Smooth muscle cell (in vitro differentiated cells): ENCODE data around the gene THRB. TPM values are rescaled to one million over a fixed set of nuclear protein-coding genes. Genes with fewer than 3 reads are reported as not detected.

Experiments
- DNase-seq: peaks from one replicate; lab custom pipeline; 2025; ENCODE audit not compliant: unreplicated experiment; lab: John Stamatoyannopoulos, UW
- H2AFZ ChIP-seq: fragments of 200-600 bp; sonication (generic); 2 replicates; pipeline ENCODE4 v1.6.0; 2016; ENCODE audit warnings: antibody characterized with exemption, low read depth, mild to moderate bottlenecking
- H3F3A ChIP-seq: fragments of 200-600 bp; sonication (generic); 2 replicates; pipeline ENCODE4 v1.6.0; 2017; ENCODE audit warnings: antibody characterized with exemption, low read depth
- H3K27ac ChIP-seq: fragments of 200-600 bp; sonication (generic); 2 replicates; pipeline ENCODE4 v1.5.1; 2016; ENCODE audit warnings: low read depth, mild to moderate bottlenecking
- H3K27me3 ChIP-seq: fragments of 200-600 bp; sonication (generic); 2 replicates; pipeline ENCODE4 v1.6.1; 2016; ENCODE audit warnings: low read depth, mild to moderate bottlenecking
- H3K36me3 ChIP-seq: fragments of 200-600 bp; sonication (generic); 2 replicates; pipeline ENCODE4 v1.5.1; 2016; ENCODE audit warnings: low read depth
- H3K4me1 ChIP-seq: fragments of 200-600 bp; sonication (generic); 2 replicates; pipeline ENCODE4 v1.5.1; 2016; ENCODE audit warnings: low read depth
- H3K4me2 ChIP-seq: fragments of 200-600 bp; sonication (generic); 2 replicates; pipeline ENCODE4 v1.6.0; 2016; ENCODE audit warnings: mild to moderate bottlenecking
- H3K4me3 ChIP-seq: fragments of 200-600 bp; sonication (generic); 2 replicates; pipeline ENCODE4 v1.5.1; 2016; ENCODE audit warnings: mild to moderate bottlenecking
- H3K79me2 ChIP-seq: fragments of 200-600 bp; sonication (generic); 2 replicates; pipeline ENCODE4 v1.6.0; 2016; ENCODE audit warnings: low read depth, mild to moderate bottlenecking
- H3K9ac ChIP-seq: fragments of 200-600 bp; sonication (generic); 2 replicates; pipeline ENCODE4 v1.6.0; 2016; ENCODE audit warnings: low read depth
- H3K9me3 ChIP-seq: fragments of 200-600 bp; sonication (generic); replicated peaks from 2 replicates; pipeline ENCODE4 v1.5.1; 2016; ENCODE audit warnings: low read depth
- H4K20me1 ChIP-seq: fragments of 200-600 bp; sonication (generic); 2 replicates; pipeline ENCODE4 v1.6.0; 2016; ENCODE audit warnings: low read depth
- WGBS: methylation state at CpG from one replicate; pipeline ENCODE4 v1.1.7; 2016; ENCODE audit warnings: low lambda C conversion rate; 5-methylcytosine and 5-hydroxymethylcytosine counted together
- polyA plus RNA-seq: library from polyadenylated mRNA; unstranded; fragments of >200 nt; fragmentation: Nextera tagmentation; extraction: Ambion mirVana; gene quantifications from 2 replicates; pipeline ENCODE4 v1.2.1, GENCODE V29; 2016
- total RNA-seq: library from RNA; depleted of rRNA; stranded (reverse); fragments of >200 nt; gene quantifications from 2 replicates; pipeline ENCODE4 v1.2.3, GENCODE V29; 2014
- TF ChIP-seq, protein P1 (sequence below): fragments of 200-600 bp; sonication (generic); IDR thresholded peaks from 2 replicates; pipeline ENCODE4 v1.5.1; 2017; ENCODE audit warnings: borderline replicate concordance, mild to moderate bottlenecking, antibody characterized with exemption; ENCODE audit not compliant: insufficient read depth, poor library complexity, severe bottlenecking

THRB gene
- total and polyA plus RNA-seq, 2 experiments from 2014 or later, result 5.6 to 43.8 TPM

DNA sequence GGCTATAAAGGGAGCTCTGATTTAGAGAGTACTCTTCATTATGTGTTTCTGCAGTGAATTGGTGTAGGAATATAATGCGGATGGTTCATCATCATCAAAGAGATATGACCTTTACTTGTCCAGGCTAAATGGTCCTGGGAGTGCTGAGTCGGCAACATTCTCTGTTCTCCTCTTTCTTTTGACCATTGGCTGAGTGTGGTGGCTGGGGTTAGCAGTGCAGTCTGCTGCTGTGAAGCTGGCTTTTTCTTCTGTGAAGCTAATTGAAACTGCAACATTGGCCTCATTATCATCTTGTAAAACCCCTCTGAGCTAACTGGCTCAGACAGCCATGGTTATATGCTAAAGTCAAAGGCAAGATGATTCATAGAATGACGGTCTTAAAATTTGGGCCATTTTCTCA, 83.8 kb downstream of the THRB start:
- TF ChIP-seq, protein P1, sequence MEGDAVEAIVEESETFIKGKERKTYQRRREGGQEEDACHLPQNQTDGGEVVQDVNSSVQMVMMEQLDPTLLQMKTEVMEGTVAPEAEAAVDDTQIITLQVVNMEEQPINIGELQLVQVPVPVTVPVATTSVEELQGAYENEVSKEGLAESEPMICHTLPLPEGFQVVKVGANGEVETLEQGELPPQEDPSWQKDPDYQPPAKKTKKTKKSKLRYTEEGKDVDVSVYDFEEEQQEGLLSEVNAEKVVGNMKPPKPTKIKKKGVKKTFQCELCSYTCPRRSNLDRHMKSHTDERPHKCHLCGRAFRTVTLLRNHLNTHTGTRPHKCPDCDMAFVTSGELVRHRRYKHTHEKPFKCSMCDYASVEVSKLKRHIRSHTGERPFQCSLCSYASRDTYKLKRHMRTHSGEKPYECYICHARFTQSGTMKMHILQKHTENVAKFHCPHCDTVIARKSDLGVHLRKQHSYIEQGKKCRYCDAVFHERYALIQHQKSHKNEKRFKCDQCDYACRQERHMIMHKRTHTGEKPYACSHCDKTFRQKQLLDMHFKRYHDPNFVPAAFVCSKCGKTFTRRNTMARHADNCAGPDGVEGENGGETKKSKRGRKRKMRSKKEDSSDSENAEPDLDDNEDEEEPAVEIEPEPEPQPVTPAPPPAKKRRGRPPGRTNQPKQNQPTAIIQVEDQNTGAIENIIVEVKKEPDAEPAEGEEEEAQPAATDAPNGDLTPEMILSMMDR, result no peak
- no peaks in the 10 kb centered on the region for H3K9me3 ChIP-seq
- H4K20me1 ChIP-seq, result peaks cover 6% of the 10 kb centered on the region
- no peak overlapping the region for H3K4me3 ChIP-seq
- no peak overlapping the region for H3K27ac ChIP-seq
- H3F3A ChIP-seq, result no peaks in the 10 kb centered on the region
- 77% methylated on average over 3 of the region's 3 CpGs for WGBS
- peaks cover 6% of the 10 kb centered on the region for H3K79me2 ChIP-seq
- H3K4me1 ChIP-seq, result no peaks in the 10 kb centered on the region
- no peak overlapping the region for H3K4me2 ChIP-seq
- no peak overlapping the region for H2AFZ ChIP-seq
- DNase-seq, result no peak
- no peaks in the 10 kb centered on the region for H3K27me3 ChIP-seq
- H3K36me3 ChIP-seq, result no peaks in the 10 kb centered on the region
- H3K9ac ChIP-seq, result no peak overlapping the region

DNA sequence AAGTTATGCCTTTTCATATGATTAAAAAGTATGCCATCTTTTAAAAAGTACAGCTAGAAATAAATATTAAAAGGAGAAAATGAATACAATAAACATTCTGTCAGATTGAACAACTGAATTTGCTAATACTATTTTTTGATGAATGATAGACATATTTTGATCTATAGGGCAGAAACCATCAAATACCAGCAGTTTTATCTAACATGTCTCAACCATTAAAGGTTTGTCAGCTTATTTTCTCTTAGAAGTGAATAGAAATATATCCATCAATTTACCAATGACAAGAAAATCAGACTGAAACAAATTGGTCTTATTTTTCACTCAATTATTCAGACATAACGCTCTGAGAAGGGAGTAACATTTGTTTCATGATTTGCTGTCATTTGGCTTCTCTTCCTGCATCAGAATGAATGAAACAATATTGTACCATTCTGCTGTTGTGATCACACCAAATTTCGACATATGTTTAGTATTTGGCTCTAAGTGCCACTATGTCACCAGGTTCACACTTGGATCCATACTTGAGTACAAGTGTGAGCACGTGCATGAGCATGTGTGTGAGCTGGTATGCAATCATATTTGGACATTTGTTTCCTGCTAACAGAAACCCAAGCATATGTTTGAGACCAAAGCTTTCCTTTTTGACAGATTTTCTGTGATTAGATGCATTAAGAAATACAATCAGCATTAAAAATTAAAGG, 86.5 kb downstream of the THRB start:
- Histone ChIP-seq H3K9me3 (no peaks in the 10 kb centered on the region), H3K4me2 (no peak overlapping the region), H3K4me3 (no peak overlapping the region), H3K79me2 (no peaks in the 10 kb centered on the region), H4K20me1 (no peaks in the 10 kb centered on the region), H3K4me1 (no peaks in the 10 kb centered on the region), H2AFZ (no peak overlapping the region), H3K9ac (no peak overlapping the region), H3F3A (no peaks in the 10 kb centered on the region), H3K27ac (no peak overlapping the region), H3K27me3 (no peaks in the 10 kb centered on the region), H3K36me3 (no peaks in the 10 kb centered on the region)
- DNase-seq, result no peak
- TF ChIP-seq, protein P1, result no peak
- WGBS, result 63% methylated on average over 3 of the region's 3 CpGs

DNA sequence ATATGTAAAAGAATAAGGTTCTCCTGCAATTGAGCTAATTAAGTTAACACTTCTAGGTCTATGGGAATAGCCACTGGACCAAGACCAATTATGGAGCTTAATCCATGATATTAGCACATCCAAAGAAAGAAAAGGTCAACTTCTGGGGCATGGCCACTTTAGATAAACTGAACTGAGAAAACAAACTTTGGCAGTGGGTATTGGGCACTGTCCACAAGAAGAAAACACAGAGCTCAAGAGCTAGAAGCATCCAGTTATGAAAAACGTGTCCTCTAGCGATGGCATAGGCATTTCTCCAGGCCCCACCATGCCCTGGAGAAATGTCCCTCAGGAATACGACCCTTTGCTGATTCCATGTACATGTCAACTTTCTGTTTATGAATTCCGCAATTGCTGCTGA, 87.8 kb downstream of the THRB start:
- no peak overlapping the region for H3K4me3 ChIP-seq
- H4K20me1 ChIP-seq, result peaks cover 3% of the 10 kb centered on the region
- no peak overlapping the region for H3K4me2 ChIP-seq
- no peaks in the 10 kb centered on the region for H3K27me3 ChIP-seq
- H2AFZ ChIP-seq, result no peak overlapping the region
- no peaks in the 10 kb centered on the region for H3K9me3 ChIP-seq
- TF ChIP-seq, protein P1, result no peak
- H3F3A ChIP-seq, result no peaks in the 10 kb centered on the region
- no peaks in the 10 kb centered on the region for H3K36me3 ChIP-seq
- no peaks in the 10 kb centered on the region for H3K79me2 ChIP-seq
- no peaks in the 10 kb centered on the region for H3K4me1 ChIP-seq
- no peak overlapping the region for H3K27ac ChIP-seq
- no peak for DNase-seq
- H3K9ac ChIP-seq, result no peak overlapping the region
- WGBS, result 90% methylated on average over 4 of the region's 4 CpGs

DNA sequence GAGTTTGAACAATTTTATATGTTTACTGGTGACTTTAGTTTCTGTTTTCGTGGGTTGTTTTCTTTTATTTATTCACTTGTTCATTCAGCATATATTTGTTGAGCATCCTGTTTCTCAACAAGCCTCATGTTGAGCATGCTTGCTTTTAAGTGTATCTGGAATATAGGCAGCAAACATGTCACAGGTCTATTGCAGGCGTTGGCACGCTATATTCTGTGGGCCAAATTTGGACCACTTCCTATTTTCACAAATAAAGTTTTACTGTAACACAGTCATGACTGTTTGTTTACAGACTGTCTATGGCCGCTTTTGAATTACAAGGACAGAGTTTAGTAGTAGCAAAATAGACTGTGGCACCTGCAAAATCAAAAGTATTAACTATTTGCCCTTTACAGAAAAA, 89.6 kb downstream of the THRB start:
- Histone ChIP-seq H4K20me1 (peaks cover 4% of the 10 kb centered on the region), H3K79me2 (no peaks in the 10 kb centered on the region), H3K4me2 (no peak overlapping the region), H3K36me3 (no peaks in the 10 kb centered on the region), H3K9me3 (no peaks in the 10 kb centered on the region), H2AFZ (no peak overlapping the region), H3K27me3 (no peaks in the 10 kb centered on the region), H3K4me3 (no peak overlapping the region), H3K27ac (no peak overlapping the region), H3K4me1 (no peaks in the 10 kb centered on the region), H3F3A (no peaks in the 10 kb centered on the region), H3K9ac (no peak overlapping the region)
- WGBS, result 89% methylated on average over 4 of the region's 4 CpGs
- TF ChIP-seq, protein P1, result no peak
- no peak for DNase-seq
